GM19239 (cell line): ENCODE measurements around the gene PSMD2.

Experiments used
- DNase-seq: peaks from one replicate; pipeline ENCODE4 v3.0.0; 2011; ENCODE audit warnings: low spot score; ENCODE audit not compliant: insufficient read length
- FAIRE-seq: peaks from 2 replicates; lab custom pipeline; 2011; peaks lifted over from hg19 to GRCh38; lab: Jason Lieb, UNC

The PSMD2 gene

DNA sequence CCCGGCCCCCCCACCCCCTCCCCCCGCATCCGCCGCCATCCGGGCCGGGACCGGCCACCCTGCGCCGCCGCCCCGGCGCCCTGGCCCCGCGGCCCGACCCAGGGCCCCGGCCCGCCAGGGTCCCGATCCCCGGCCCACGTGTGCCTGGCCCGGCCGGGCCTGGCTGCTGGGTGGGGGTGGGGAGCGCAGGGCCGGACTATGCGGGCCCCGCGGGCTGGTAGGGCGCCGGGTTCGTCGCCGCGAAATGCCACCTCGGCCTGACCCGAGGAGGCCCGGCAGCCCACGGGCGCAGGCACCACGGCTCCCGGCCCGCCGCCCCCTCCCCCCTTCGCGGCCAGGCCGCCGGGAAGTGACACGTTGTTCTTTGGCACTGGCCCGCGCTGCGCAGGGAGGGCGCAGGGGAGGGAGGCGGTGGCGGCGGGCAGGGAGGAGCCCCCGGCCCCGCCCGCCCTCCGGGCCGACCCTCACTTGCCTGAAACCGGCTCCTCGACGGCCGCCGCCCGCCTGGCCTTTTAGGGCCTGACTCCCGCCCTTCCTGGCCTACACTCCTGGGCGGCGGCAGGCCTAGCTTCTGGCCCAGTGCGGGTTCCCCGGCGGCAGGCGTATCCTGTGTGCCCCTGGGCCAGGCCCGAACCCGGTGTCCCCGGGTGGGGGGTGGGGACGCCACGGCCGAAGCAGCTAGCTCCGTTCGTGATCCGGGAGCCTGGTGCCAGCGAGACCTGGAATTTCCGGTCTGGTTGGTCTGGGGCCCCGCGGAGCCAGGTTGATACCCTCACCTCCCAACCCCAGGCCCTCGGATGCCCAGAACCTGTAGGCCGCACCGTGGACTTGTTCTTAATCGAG lies 15.9 kb downstream of the PSMD2 start:
- no peak for DNase-seq
- no peak for FAIRE-seq

DNA sequence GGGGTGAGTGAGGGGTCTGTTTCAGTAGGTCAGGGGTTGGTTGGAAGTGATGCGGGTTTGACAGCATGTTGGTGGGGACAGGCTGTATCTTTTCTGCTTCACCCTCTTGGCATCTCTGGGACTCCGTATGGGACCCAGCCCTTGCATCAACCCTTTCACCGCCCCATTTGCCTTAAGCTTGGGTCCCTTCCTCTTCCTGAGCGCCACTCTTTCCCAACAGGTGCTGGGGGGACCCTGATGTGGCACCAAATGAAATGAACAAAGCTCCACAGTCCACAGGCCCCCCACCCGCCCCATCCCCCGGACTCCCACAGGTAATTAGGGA lies 16.5 kb downstream of the PSMD2 start:
- FAIRE-seq, result peak; percentile 56

DNA sequence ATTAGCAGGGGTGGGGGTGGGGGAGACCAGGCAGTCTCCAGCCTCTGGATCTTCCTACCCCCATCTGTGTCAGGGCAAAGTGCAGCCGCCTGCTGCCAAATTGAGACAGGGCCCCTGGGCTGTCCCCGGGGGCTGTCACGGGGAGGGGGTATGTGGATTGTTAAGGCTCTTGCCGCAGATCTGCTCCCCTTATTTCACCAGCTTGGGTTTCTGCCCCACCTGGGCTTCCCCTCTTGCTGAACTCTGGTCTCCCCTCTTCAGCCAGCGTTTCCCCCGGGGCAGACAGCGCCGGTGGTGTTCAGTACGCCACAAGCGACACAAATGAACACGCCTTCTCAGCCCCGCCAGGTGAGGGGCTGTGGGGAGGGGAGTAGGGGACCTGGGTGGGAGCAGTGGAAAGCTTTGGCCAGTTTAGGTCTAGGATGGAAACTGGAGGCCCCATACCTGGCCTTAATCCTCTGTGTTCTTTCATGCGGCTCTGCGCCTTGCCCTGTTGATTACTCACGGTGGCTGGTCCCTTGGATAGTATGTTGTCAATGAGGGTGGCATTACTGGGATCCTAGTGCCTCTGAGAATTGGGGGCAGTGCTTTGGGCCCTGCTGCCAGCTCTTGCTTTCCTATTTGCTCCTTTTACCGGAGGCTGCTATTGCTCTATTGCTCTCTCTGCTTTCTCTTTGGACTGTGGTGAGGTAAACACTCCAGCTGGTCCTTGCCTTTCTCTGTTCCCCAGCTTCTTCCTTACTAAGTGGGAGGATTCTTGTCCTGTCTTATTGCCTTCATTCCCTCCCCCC lies 17.0 kb downstream of the PSMD2 start:
- no peak for DNase-seq
- FAIRE-seq, result no peak

More for the DNA sequence above, 16.5 kb downstream of the PSMD2 start:
- DNase-seq, result no peak

DNA sequence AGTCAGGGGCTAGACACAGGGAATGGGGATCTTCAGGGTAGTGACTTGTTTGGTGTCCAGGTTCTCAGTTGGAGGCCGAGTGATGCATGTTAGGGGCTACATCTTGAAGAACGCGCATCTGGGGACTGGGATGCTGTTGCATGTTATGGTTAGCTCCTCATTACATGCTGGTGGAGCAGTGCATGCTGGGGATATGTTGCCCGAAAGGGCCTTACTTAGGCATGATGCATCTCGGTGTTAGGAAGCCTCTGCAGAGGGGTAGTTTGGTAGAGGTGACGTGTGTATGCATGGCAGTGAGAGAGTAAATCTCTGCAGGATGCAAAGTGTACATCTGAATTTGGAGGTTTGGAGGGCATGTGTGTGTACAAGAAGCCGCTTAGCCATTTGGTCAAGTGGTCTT lies 17.8 kb downstream of the PSMD2 start:
- DNase-seq (no peak), FAIRE-seq (no peak)

DNA sequence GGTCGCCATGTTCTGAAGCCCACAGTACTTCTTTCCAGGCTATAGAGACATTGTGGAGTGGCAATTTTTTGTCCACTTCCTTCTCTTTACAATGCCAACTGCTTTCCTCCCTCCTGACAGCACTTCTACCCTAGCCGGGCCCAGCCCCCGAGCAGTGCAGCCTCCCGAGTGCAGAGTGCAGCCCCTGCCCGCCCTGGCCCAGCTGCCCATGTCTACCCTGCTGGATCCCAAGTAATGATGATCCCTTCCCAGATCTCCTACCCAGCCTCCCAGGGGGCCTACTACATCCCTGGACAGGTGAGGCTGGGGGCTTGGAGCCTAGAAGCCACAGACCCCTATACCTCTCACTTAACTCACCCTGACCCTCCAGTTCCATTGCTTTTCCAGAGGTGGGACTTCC lies 18.2 kb downstream of the PSMD2 start:
- FAIRE-seq, result no peak
- DNase-seq, result no peak

GRCh38 chr3:184320104-184320445 lies 21.0 kb downstream of the PSMD2 start:
- DNase-seq, result no peak
- FAIRE-seq, result no peak

GRCh38 chr3:184321666-184322065 lies 22.6 kb downstream of the PSMD2 start:
- DNase-seq (no peak), FAIRE-seq (no peak)

DNA sequence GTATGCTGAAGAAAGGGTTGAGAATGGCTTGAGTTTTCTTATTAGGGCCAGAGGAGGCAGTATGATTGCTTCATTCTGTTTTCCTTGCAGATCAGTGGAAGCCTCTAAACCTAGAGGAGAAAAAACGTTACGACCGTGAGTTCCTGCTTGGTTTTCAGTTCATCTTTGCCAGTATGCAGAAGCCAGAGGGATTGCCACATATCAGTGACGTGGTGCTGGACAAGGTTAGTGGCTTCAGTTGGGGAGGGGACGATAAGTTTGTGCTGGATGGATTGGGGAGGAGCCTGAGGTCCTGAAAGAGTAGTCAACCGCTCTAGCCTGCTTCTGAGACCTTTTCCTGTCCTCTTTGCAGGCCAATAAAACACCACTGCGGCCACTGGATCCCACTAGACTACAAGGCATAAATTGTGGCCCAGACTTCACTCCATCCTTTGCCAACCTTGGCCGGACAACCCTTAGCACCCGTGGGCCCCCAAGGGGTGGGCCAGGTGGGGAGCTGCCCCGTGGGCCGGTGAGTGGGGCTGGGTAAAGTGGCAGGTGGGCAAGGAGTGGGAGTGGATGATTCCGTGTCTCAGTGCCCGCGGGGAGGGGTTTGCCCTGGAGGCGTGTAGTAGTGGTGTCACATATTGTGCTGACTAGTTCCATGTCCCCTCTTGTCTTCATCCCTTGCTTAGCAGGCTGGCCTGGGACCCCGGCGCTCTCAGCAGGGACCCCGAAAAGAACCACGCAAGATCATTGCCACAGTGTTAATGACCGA lies 23.9 kb downstream of the PSMD2 start:
- DNase-seq (no peak), FAIRE-seq (no peak)

DNA sequence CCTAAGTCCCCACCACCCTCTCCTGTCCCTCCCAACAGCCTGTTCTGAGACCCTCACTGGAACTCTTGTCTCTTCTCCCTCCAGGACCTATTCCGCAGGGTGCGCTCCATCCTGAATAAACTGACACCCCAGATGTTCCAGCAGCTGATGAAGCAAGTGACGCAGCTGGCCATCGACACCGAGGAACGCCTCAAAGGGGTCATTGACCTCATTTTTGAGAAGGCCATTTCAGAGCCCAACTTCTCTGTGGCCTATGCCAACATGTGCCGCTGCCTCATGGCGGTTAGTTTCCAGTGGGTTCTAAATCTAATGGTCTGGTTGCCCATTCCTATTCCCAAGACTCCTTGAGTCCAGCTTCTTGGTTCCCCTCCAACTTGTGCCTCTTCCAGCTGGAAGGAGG lies 24.7 kb downstream of the PSMD2 start:
- FAIRE-seq, result no peak
- DNase-seq, result no peak

GRCh38 chr3:184325269-184325668 lies 26.2 kb downstream of the PSMD2 start:
- FAIRE-seq (no peak), DNase-seq (no peak)

DNA sequence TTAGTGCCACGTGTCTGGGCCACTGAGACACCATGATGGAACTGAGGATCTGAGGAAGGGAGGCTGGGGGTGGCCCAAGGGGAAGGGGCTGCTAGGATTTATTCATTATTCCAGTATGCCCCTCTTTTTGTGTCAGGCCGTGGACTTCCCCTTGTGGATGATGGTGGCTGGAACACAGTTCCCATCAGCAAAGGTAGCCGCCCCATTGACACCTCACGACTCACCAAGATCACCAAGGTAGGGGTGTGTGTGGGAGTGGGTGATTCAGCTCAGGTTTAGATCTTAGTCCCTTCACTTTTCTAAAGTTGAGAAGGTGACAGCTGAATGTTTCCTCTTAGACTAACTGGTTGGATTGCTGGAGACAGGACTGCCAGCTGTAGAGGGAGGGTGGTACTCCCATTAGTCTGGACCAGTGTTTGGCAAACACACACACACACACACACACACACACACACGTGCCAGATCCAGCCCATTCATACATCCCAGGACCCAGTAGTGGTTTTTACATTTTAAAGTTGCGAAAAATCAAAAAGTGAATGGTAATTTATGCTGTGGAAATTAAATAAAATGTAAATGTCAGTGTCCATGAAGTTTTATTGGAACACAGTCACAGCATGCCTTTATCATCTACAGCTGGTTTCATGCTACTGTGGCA lies 26.8 kb downstream of the PSMD2 start:
- DNase-seq, result no peak
- no peak for FAIRE-seq

DNA sequence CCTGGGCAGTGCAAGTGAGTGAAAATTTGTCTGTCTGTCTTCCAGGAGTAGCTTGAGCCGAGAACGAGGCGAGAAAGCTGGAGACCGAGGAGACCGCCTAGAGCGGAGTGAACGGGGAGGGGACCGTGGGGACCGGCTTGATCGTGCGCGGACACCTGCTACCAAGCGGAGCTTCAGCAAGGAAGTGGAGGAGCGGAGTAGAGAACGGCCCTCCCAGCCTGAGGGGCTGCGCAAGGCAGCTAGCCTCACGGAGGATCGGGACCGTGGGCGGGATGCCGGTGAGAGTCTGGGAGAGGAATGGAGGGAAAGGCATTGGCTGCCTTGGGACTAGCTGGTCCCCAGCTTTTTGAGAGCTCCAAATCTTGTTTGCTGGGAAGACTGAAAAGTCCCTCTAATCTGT lies 28.1 kb downstream of the PSMD2 start:
- DNase-seq (no peak), FAIRE-seq (no peak)

DNA sequence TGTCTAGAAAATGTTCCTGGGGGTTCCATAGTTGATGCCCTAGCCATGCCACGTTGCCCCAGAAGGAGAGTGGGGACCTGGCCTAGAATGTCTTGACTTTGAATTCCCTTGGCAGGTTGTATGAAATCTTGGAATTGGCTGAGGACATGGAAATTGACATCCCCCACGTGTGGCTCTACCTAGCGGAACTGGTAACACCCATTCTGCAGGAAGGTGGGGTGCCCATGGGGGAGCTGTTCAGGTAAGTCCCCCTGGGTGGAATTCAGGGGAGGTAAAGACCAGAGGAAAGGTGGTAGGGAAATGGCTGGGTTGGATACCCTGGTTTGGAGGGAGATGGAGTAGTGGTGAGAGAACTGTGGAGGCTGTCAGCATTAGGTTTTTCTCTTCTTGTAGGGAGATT lies 29.5 kb downstream of the PSMD2 start:
- no peak for FAIRE-seq
- DNase-seq, result no peak

GRCh38 chr3:184332370-184333090 lies 33.5 kb downstream of the PSMD2 start:
- DNase-seq (no peak), FAIRE-seq (no peak)

- DNase-seq (no peak), FAIRE-seq (no peak)
Measured at GRCh38 chr3:184333190-184333589, 34.1 kb downstream of the PSMD2 start.

- FAIRE-seq (no peak), DNase-seq (no peak)
Measured at GRCh38 chr3:184333700-184334099, 34.7 kb downstream of the PSMD2 start.

DNA sequence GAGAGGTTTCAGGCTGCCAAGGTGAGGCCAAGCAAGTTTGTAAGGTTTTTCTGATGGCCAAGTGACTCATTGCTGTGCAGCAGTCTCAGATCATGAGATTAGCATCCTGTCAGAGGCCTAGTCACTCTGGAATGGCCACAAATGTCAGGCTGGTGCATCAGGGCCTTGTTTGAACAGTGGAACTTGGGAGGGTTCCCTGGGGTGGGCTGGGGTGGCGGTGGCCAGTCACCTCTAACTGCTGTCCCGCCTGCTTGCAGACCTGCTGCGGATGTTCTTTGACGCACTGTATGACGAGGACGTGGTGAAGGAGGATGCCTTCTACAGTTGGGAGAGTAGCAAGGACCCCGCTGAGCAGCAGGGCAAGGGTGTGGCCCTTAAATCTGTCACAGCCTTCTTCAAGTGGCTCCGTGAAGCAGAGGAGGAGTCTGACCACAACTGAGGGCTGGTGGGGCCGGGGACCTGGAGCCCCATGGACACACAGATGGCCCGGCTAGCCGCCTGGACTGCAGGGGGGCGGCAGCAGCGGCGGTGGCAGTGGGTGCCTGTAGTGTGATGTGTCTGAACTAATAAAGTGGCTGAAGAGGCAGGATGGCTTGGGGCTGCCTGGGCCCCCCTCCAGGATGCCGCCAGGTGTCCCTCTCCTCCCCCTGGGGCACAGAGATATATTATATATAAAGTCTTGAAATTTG lies 35.6 kb downstream of the PSMD2 start:
- DNase-seq, result no peak
- FAIRE-seq, result no peak

DNA sequence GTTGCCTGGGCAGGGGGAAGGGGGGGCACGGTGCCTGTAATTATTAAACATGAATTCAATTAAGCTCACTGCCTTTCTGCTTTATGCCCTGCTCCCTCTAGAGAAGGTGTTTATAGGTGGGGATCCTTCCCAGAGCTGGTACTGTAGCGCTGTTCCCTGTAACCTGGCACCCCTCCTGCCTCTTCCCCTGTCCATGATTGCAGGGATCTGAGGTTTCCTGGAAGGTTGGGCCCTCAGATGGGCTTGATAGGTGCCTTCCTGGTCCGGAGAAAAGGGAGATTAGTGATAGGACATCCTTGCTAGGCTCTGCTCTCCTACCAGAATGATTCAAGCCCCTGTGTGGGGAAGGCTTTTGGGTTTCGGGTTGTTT lies 36.2 kb downstream of the PSMD2 start:
- no peak for DNase-seq
- FAIRE-seq, result no peak
